GM18909 (cell line): ENCODE measurements around the gene SARM1.

Experiments
- ATAC-seq: cut with Tn5 transposase; IDR thresholded peaks from one replicate; pipeline ENCODE4 v1.9.1; 2021; ENCODE audit warnings: mild to moderate bottlenecking; ENCODE audit not compliant: unreplicated experiment, poor library complexity

Gene SARM1

DNA sequence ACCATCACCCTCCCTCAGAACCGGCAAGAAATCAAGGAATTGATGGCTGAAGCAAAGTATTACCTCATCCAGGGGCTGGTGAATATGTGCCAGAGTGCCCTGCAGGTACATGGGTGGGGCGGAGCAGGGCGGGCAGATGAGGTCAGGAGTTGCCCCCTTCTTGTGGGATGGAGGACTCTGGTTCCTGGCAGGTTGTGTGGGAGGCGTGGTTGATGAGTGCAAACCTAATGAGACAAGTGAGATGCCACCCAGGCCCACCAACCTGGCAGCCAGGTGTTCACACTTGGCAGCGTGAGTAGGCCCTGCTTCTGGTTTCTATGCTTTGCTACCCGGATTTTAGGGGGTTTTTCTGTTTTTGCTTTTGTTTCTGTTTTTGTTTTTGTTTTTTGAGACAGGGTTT lies 31.1 kb upstream of the SARM1 start:
- no peak for ATAC-seq

DNA sequence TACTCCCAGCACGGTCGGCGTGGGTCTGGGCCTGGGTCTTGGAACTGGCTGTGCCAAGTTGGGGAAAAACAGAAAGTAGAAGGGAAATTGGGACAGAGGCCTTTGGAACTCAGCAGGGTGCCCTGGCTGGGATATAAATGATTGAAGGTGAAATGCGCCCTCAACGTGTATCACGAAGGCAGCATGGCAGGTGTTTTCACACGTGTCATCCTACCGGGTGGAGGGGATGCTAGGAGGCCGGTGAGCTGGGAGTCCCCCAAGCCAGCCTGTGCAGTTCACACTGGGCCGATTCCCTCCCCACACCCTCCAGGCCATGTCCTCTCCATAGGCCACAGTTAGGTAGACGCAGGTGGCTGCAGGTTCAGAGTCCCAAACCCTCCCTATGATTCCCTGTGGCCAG lies 30.0 kb upstream of the SARM1 start:
- ATAC-seq: no peak

DNA sequence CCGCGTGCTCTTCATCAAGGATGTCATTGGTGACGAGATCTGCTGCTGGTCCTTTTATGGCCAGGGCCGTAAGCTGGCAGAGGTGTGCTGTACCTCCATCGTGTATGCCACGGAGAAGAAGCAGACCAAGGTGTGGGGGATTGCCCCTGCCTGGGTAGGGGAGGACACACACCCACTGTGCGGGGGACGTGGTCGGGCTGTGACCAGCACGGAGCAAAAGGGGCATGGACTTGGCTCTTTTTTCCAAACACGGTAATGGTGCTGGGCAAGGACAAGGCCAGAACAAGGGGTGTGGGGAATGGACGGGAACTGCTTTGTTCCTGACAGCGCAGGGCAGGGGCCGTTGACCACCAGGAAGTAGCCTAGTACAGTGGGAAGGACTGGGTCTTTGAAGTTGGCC lies 29.2 kb upstream of the SARM1 start:
- ATAC-seq: no peak

DNA sequence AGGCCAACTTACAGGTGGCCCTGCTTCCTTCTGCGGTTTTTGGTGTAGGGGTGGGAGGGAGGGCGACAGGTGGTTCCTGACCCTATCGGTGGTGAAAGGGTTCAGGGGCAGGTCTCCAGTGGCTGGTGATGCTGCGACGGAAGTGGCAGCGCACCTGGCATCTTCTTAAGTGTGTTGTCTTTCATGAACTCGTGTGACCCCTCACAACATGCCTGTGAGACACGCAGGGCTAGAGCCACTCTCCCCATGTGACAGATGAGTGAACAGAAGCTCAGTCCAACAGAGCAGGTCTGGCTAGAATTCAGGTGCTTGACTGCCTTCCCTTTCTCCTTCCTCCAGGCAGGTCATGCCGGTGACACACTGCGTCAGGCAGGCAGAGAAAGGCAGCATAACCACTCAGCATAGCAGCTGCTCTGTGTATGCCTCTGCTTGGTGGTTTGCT lies 28.0 kb upstream of the SARM1 start:
- ATAC-seq: no peak

DNA sequence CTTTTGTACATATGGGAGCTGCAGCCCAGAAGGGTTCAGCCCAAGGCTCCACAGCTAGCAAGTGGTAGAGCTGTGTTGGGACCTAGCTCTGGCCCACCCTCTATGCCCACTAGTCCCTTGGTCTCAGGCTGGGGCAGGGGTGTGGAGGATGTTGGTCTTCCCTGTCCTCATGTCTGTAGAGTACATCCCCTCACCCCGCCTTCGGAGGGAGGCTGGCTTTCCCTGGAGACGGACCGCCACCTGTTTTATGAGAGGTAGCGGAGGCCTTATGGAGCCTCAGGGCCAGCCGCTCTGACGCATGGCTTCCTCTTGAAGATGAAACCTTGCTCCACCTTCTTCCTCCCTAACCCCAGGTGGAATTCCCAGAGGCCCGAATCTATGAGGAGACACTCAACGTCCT lies 27.5 kb upstream of the SARM1 start:
- no peak for ATAC-seq

DNA sequence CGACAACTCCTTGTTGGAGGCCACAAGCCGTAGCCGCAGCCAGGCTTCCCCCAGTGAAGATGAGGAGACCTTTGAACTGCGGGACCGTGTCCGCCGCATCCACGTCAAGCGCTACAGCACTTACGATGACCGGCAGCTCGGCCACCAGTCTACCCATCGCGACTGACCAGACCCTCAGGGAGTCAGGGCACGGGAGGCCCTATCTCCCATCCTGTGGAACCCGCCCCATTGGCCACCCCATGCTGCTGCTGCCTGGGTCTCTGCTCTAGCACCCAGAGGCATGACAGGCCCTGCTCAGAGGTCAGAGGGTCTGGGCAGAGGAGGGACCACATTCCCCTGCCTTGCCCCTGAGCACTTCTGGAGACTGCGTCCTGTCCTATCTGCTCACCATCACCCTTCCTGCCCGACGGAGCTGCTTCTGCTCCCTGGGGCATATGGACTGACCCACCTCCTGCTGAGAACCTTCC lies 27.0 kb upstream of the SARM1 start:
- no peak for ATAC-seq

DNA sequence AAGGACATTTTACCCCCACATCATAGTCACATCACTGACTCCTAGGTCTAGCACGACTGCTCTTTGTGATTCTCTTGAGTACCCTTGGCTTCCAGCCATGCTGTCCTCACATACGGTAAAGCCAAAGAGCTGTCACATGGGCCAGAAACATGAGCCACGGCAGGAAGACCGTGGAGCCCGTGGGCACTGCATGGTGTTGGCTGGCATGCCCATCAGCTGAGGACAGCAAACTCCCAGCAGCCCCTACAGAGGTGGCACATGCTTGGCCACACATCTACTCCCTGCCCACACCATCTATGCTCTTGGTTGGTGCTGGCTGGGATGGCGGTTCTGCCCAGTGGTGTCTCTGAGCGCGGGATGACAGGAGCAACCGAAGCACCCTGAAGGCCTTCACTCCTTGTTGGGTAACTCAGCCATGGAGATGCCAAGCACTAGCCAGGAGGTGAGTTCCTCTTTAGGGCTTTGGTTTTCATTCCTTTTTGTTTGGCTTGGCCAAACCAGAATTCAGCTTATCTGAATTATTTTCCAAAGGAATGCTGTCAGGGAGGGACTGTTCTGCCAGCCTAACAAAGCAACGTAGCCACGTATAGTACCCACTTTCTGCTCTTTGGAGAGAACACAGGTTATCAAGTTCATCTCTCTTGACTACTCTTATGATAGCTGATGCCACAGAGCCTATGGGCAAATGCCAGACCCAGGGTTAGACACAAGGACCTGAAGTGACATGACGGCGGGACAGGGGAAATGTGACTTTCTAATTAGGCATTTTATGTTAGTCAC lies 25.9 kb upstream of the SARM1 start:
- ATAC-seq: no peak

DNA sequence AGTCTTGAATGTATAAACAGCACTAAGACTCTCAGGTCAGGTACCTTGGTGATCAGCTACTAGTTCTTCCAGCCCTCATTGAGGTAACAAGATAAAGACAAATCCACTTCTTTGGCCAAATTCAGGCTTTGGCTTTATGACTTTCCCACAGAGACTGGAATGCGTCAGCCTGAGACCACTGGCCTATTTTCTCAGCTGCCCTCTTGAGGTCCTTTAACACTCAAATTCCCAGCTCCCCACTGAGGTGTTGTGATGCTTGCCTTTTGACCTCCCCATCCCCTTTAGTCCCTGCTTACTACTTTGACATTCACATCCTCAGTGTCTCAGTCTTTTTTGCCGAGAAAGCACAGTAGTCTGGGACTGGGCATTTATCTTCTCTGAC lies 25.3 kb upstream of the SARM1 start:
- ATAC-seq: no peak

DNA sequence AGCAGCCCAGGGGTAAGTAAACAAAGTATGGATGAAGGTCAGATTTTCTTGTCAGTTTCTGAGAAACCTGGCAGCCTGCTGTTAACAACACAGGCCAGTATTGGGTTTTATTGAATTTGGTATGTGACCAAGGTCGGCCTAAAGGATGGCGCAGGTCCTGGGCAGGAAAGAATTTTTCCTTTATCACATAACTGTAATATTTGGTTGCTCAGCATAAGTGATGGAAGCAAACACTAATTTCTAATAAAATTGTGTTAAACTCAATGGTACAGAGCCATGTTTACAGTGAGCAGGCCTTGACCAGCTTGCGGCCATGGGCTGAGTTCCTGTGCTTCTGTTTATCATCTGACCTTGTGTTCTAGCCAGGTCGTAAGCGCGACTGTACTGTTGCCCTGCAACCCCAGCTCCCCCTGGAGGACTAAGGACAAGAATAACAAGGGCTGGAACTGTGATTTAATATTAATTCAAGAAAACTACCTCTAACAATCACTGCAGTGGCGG lies 24.7 kb upstream of the SARM1 start:
- ATAC-seq: no peak

DNA sequence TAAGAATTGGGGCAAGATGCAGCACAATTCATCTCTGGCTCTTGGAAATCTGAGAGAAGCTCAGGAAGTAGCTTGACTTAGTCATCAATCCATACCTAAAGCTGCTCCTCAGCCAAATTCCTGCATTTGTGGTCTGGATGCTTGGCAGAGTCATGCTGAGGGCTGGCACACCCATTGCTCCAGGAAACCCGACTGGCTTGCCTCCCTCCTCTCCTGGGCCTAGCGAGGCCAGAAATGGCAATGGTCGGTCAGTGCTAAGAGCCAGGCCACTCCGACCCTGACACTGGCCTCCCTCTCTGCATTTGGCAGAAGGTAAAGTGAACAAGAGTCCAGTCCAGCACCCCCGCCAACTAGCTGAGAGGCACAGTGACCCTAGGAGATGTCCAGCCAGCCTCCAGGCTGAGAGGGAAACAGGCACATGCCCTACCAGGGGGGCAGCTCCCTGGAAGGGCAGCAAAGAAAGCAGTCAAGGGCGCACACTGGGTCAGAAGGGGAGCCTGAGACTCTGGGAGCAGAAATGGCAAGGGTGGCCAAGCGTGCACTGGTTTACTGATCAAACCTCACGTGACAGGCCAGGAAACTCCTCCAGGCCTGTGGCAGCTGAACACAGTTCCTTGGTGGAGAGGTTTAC lies 24.1 kb upstream of the SARM1 start:
- no peak for ATAC-seq

DNA sequence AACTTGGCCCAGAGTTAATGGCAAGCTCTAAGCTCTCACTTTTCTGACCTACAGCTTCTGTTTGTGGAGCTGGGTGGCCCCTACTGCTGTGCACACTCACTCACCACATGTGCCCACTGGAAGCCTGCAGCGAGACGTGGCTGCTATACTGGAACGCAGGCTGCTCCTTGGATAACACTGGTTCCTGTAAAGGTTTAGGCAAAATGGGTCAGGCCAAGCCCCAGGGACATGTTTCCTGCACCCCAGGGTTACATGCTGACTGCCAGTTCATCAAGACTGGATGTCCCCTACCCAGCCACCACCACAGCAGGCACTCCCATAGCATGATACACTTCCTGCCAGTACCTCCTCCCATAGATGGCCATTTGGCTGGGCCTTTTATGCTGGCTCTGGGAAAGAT lies 22.5 kb upstream of the SARM1 start:
- ATAC-seq: no peak

DNA sequence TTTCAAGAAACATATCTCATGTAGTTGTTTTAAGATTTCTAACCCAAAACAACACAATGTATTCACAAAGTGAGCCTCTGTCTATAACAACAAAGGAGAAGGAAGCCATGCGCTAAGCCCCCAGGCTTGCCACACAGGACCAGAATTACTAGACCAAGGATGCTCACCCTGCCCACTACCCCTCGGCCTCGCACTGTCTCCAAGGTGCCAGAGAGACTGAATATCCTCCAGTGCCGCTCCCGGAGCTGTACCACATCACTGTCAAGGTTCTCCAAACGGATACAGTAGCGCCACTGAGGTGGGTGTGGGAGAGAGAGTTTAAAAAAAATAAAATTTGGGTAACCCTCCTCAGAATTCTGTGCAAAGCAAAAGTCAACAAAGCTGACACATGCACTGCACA lies 21.2 kb upstream of the SARM1 start:
- no peak for ATAC-seq

DNA sequence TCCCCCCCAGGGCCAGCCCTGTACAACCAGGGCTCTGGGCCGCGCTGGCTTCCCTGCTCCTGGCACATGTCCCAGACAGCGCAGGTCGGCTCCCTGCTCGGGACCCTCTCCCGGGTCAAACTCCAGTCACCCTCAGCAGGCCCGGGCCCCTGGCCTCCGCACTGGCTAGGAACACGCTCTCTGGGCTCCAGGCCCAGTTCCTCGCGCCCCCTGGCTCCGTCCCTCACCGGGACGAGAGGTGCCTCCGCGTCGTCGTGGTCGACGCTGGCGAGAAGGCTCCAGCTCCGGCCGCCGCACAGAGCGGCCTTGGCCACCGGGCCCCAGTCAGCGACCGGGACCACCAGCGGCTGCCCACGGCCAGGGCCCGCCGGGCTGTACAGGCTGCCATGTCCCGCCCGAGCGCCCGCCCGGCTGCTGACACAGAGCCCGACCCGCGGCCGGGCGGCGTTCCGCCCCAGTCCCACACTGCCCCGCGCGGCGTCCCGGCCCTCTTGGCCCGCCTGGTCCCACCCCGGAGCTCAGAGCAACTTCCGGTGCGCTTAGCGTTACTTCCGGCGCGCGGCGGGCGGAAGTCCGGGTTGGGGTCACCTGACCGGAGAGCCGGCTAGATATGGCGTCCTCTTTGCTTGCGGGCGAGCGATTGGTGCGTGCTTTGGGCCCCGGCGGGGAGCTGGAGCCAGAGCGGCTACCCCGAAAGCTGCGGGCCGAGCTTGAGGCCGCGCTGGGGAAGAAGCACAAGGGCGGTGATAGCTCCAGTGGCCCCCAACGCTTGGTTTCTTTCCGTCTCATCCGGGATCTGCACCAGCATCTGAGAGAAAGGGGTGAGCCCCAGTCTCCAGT lies 14.2 kb upstream of the SARM1 start, which contains the start of gene POLDIP2:
Gene POLDIP2, minus strand, starts transcription at position 467 of the 840 bp plus-strand sequence. Its CDS starts 79 bp downstream, at position 388.
- ATAC-seq: peak; percentile 97

DNA sequence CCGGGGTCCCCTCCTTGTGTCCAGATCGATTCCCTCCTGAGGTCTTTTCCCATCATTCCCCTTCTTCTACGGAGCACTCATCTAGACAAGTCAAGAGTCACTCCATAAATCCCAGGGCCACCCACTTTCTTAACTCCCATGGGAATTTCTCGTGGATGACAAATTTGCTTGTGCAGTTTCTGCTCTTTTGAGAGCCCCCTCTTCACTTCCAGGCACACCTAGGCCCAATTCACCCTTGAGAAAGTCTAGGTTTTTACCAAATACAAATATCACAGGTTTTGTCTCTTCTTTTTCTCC lies 13.6 kb upstream of the SARM1 start:
- ATAC-seq: no peak

DNA sequence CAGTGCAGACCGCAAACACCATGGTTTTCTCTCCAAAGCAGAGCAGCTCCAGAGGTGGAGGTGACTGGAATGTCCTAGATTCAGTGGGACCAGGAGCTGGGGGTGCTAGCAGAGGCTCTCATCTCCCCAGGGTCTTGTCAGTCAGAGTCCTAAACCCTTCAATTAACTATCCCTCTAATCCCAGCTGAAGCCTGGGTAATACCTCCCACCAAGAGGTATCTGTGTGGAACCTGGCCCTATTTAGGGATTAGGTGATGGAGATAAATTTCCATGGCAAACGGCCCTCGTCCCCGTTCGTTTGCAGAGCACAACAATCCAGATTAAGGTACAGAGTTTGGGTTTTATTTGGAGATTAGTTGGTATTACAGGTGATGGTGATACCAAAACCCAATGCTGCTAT lies 8.3 kb upstream of the SARM1 start:
- no peak for ATAC-seq

DNA sequence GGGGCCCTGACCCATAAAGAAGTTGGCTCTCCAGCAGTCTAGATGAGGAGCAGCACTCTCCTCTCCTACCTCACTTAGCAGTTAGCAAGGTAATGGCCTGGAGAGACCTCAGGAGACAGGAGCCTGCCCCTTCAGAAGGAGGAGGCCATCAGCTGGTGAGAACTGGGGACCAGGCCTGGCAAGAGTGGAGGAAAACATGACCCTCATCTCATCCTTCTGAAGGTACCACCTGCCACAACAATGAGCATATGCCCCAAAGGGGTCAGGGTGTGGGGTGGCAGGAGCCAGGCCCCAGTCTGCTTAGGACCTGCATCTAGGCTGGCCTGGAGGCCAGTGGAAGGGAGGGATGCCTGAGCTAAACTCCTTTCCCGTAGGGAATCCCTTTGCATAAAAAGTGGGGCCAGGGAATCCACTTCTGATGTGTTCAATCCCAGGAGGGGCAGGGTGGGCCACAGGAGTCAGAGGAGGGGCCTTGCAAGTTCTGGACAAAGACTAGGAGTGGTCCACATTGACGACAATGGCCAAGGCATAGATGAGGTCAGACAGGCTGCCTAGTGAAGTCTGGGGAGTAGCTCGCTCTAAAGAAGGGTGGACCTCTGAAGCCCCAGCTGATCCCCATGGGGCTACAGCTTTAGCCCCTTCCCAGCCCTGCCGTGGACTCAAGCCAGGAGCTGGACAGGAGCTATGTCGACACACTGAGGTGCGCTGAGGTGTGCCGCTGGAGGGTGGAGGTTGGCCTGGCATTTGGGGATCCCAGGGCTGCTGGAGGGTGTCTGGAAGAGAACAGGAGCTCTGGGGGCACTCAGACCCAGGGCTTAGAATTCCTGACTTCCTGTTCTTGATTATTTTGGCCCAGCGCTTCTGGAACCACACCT lies 7.5 kb upstream of the SARM1 start:
- ATAC-seq: no peak

DNA sequence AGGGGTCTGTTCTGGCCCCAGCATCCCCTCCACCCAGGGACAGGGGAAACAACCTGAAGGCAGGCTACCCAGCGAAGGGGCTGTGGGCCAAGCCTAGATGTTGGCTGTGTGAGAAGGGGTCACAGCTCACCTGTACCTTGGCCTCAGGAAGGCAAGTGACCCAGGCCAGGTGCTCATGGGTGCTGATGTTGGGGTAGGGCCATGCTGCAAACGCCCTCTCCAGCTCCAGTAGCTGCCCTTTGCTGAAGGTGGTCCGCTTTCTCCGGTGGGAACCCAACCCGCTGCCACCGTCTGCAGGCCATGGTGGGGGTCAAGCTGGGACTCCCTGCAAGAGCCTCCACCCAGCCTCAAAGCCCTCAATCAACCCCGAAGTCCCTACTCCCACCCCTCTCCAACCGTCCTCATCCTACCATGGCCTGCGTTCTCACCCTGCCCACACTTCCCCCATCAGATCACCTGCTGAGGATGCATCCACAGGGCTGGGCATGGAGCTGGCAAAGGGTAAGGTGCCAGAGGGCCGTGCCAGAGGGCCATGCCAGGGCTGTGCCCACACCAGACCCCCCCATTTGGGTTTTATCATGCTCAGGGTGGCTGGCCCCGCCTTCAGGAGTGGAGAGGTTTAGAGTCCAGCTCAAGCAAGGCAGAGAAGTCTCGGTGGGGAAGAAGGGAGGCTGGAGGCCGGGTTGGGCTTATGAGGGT lies 6.7 kb upstream of the SARM1 start, which contains the start of gene SEBOX:
Gene SEBOX, minus strand, starts transcription at position 535 of the 699 bp plus-strand sequence. Its CDS starts 48 bp downstream, at position 487.
- ATAC-seq: no peak

DNA sequence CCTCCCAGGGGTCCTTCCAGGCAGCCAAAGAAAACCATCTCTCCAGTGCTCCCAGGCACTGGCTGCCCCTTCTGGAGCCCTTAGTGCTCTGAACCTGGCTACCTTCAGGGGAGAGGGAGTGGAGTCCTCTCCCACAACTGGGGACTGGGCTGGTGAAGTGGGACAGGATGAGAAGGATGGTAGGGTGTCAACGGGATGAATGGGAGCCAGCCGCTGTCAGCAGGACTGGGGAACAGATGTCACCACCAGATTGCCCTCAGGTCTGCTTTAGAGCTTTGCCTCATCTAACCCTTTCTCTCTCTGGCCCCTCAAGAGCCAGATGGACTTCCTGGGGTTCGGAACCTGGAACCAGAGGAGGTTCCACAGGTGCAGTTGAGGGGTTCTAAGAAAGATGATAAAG lies 6.0 kb upstream of the SARM1 start:
- ATAC-seq: no peak

DNA sequence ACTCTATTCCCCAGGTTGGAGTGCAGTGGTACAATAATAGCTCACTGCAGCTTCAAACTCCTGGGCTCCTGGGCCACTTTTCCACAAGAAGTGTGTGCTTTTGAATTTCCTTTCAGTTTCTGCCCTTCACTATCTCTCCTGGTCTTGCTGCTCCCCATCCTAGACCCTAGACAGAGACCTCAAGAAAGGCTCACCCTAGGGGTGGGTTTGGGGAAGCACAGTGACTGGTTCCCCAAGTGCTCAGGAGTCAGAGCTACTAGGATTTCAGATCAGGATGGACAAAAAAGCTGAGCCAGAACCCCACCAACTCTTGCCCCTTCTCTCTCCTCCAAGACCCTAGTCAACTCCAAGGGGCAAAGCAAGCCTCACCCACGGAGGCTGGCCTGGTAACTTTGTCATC lies 4.9 kb upstream of the SARM1 start:
- ATAC-seq: no peak
